SK-N-SH (cell line): ENCODE measurements around the gene ZNF750. TPM values are rescaled to one million over a fixed set of nuclear protein-coding genes. Genes with fewer than 3 reads are reported as not detected.

ENCODE experiments used
- CTCF ChIA-PET: fragments of 300-600, 350-600 bp; formaldehyde crosslinking; extraction: SDS; loops from one replicate; lab custom pipeline; 2021; lab: Yijun Ruan, JAX
- POLR2A ChIA-PET: fragments of 350-600 bp; sonication (Branson Sonifier 250); formaldehyde crosslinking; extraction: SDS; loops from one replicate; lab custom pipeline; 2020; ENCODE audit warnings: antibody characterized with exemption, inconsistent platforms; lab: Yijun Ruan, JAX
- DNase-seq: peaks from one replicate; pipeline ENCODE4 v3.0.0; 2012
- H2AFZ ChIP-seq: fragments of 200-600 bp; sonication (generic); 2 replicates; pipeline ENCODE4 v1.8.1; 2016; ENCODE audit warnings: antibody characterized with exemption, mild to moderate bottlenecking, low read depth
- H3F3A ChIP-seq: fragments of 200-600 bp; sonication (generic); replicated peaks from 2 replicates; pipeline ENCODE3; 2016; ENCODE audit warnings: antibody characterized with exemption, mild to moderate bottlenecking; ENCODE audit not compliant: insufficient read depth
- H3K27ac ChIP-seq, 2 experiments: fragments of 200-500 bp in 1 of 2; fragments of 200-600 bp in 1 of 2; sonication (Bioruptor generic) in 1 of 2; sonication (generic), shearing (Covaris generic) in 1 of 2; 2 replicates each; pipeline versions ENCODE4 v1.5.1 to v1.6.1; 2014 to 2016; ENCODE audit warnings: low read depth in 2 of 2, inconsistent platforms in 1 of 2, low read length in 1 of 2, mild to moderate bottlenecking in 1 of 2, mixed read lengths in 1 of 2
- H3K27me3 ChIP-seq: fragments of 200-600 bp; sonication (generic), shearing (Covaris generic); 2 replicates; pipeline ENCODE4 v1.6.1; 2016; ENCODE audit warnings: mixed run types; ENCODE audit not compliant: insufficient read depth
- H3K36me3 ChIP-seq, 2 experiments: fragments of 200-500 bp in 1 of 2; fragments of 200-600 bp in 1 of 2; sonication (Bioruptor generic) in 1 of 2; sonication (generic) in 1 of 2; replicated peaks in 1 of 2; 2 replicates each; pipeline versions ENCODE3 to v1.5.1; 2014 to 2016; ENCODE audit warnings: low read length in 1 of 2, mild to moderate bottlenecking in 1 of 2; ENCODE audit not compliant: insufficient read depth in 2 of 2, control insufficient read depth in 1 of 2
- H3K4me1 ChIP-seq, 2 experiments: fragments of 200-500 bp in 1 of 2; fragments of 200-600 bp in 1 of 2; sonication (Bioruptor generic) in 1 of 2; sonication (generic), shearing (Covaris generic) in 1 of 2; 2 replicates each; pipeline versions ENCODE4 v1.5.1 to v1.6.1; 2014 to 2016; ENCODE audit warnings: low read depth in 1 of 2, low read length in 1 of 2, mixed run types in 1 of 2; ENCODE audit not compliant: insufficient read depth in 2 of 2, control insufficient read depth in 1 of 2
- H3K4me2 ChIP-seq: fragments of 200-600 bp; sonication (generic), shearing (Covaris generic); 2 replicates; pipeline ENCODE4 v1.6.1; 2017; ENCODE audit warnings: mixed run types
- H3K4me3 ChIP-seq, 2 experiments: fragments of 200-500 bp in 1 of 2; fragments of 200-600 bp in 1 of 2; sonication (Bioruptor generic) in 1 of 2; sonication (generic), shearing (Covaris generic) in 1 of 2; 2 replicates each; pipeline versions ENCODE4 v1.5.1 to v1.8.1; 2014 to 2016; ENCODE audit warnings: low read depth in 2 of 2, inconsistent platforms in 1 of 2, low read length in 1 of 2, mild to moderate bottlenecking in 1 of 2, mixed read lengths in 1 of 2, moderate library complexity in 1 of 2
- H3K79me2 ChIP-seq: fragments of 200-600 bp; sonication (generic); 2 replicates; pipeline ENCODE4 v1.8.1; 2017; ENCODE audit warnings: mild to moderate bottlenecking; ENCODE audit not compliant: insufficient read depth
- H3K9ac ChIP-seq: fragments of 200-600 bp; sonication (generic); 2 replicates; pipeline ENCODE4 v1.6.1; 2017; ENCODE audit warnings: mixed run types
- H3K9me2 ChIP-seq: fragments of 200-600 bp; sonication (generic); 2 replicates; pipeline ENCODE4 v1.6.1; 2017; ENCODE audit warnings: mixed run types
- H3K9me3 ChIP-seq: fragments of 200-600 bp; sonication (generic); 2 replicates; pipeline ENCODE4 v1.6.1; 2017; ENCODE audit warnings: mixed run types, mild to moderate bottlenecking, moderate library complexity
- H4K20me1 ChIP-seq: fragments of 200-600 bp; sonication (generic); 2 replicates; pipeline ENCODE4 v1.6.1; 2017; ENCODE audit warnings: mild to moderate bottlenecking, mixed run types; ENCODE audit not compliant: insufficient read depth
- EP300 ChIP-seq, 2 experiments: IDR thresholded peaks; 2 replicates each; pipeline versions ENCODE4 v1.4.0 to v1.6.1; 2012; ENCODE audit warnings: borderline replicate concordance in 1 of 2, low read depth in 1 of 2, low read length in 1 of 2
- EZH2phosphoT487 ChIP-seq: fragments of 200-600 bp; sonication (generic); IDR thresholded peaks from 2 replicates; pipeline ENCODE4 v1.6.1; 2017; ENCODE audit warnings: low read depth, mixed run types, mild to moderate bottlenecking, antibody characterized with exemption, moderate library complexity, borderline replicate concordance
- FOSL2 ChIP-seq: IDR thresholded peaks from 2 replicates; pipeline ENCODE4 v1.4.0; 2012; ENCODE audit warnings: low read depth, mild to moderate bottlenecking, moderate library complexity, borderline replicate concordance
- GABPA ChIP-seq: IDR thresholded peaks from 2 replicates; pipeline ENCODE4 v1.4.0; 2012; ENCODE audit warnings: low read depth, mild to moderate bottlenecking
- GATA2 ChIP-seq: sonication (generic); formaldehyde crosslinking; IDR thresholded peaks from 2 replicates; pipeline ENCODE4 v1.5.0; 2020; ENCODE audit warnings: mild to moderate bottlenecking, missing genetic modification reagents
- JUND ChIP-seq: IDR thresholded peaks from 2 replicates; pipeline ENCODE4 v1.4.0; 2012
- MEF2A ChIP-seq: IDR thresholded peaks from 2 replicates; pipeline ENCODE4 v1.4.0; 2012; ENCODE audit warnings: low read depth, borderline replicate concordance
- NFIC ChIP-seq: IDR thresholded peaks from 2 replicates; pipeline ENCODE4 v1.4.0; 2012; ENCODE audit warnings: borderline replicate concordance
- POLR2AphosphoS5 ChIP-seq: IDR thresholded peaks from 2 replicates; pipeline ENCODE4 v1.6.1; 2012; ENCODE audit warnings: low read depth, low read length
- RCOR1 ChIP-seq: fragments of 150-350 bp; IDR thresholded peaks from 2 replicates; pipeline ENCODE4 v1.6.1; 2017; ENCODE audit warnings: antibody characterized with exemption, low read length
- RFX5 ChIP-seq: IDR thresholded peaks from 2 replicates; pipeline ENCODE4 v1.6.1; 2012; ENCODE audit warnings: mild to moderate bottlenecking, improper control_type of control experiment, low read length
- SMC3 ChIP-seq: IDR thresholded peaks from 2 replicates; pipeline ENCODE4 v1.6.1; 2012; ENCODE audit warnings: low read depth, low read length, improper control_type of control experiment
- TCF12 ChIP-seq: IDR thresholded peaks from 2 replicates; pipeline ENCODE4 v1.4.0; 2012
- WGBS: methylation state at CpG from one replicate; pipeline ENCODE4 v1.1.6; 2017; ENCODE audit warnings: low lambda C conversion rate; 5-methylcytosine and 5-hydroxymethylcytosine counted together
- polyA plus RNA-seq, 3 experiments: library from polyadenylated mRNA; depleted of rRNA; stranded (reverse); fragments of >200 nt; gene quantifications; 2 replicates each; pipeline ENCODE4 v1.2.3, GENCODE V29; 2012
- TF ChIP-seq, protein P1 (sequence below): fragments of 150-350 bp; IDR thresholded peaks from 2 replicates; pipeline ENCODE4 v1.6.1; 2016; ENCODE audit warnings: mild to moderate bottlenecking, low read depth, low read length
- TF ChIP-seq, protein P2 (sequence below): IDR thresholded peaks from 2 replicates; pipeline ENCODE4 v1.6.1; 2012; ENCODE audit warnings: mild to moderate bottlenecking, low read depth, low read length, moderate library complexity
- TF ChIP-seq, protein P3 (sequence below): IDR thresholded peaks from 2 replicates; pipeline ENCODE4; 2012
- TF ChIP-seq, protein P4 (sequence below): fragments of 200-600 bp; sonication (generic); IDR thresholded peaks from 2 replicates; pipeline ENCODE4 v1.6.1; 2017; ENCODE audit warnings: antibody characterized with exemption, mild to moderate bottlenecking, moderate library complexity
- TF ChIP-seq, protein P5 (sequence below): IDR thresholded peaks from 2 replicates; pipeline ENCODE4 v1.4.0; 2012; ENCODE audit warnings: low read depth
- TF ChIP-seq, protein P6 (sequence below): IDR thresholded peaks from 2 replicates; pipeline ENCODE4 v1.4.0; 2012; ENCODE audit warnings: low read depth, borderline replicate concordance

Gene ZNF750
- polyA plus RNA-seq, 1 of the 3 experiments (the other 2 are of a cell fraction), result not detected

DNA sequence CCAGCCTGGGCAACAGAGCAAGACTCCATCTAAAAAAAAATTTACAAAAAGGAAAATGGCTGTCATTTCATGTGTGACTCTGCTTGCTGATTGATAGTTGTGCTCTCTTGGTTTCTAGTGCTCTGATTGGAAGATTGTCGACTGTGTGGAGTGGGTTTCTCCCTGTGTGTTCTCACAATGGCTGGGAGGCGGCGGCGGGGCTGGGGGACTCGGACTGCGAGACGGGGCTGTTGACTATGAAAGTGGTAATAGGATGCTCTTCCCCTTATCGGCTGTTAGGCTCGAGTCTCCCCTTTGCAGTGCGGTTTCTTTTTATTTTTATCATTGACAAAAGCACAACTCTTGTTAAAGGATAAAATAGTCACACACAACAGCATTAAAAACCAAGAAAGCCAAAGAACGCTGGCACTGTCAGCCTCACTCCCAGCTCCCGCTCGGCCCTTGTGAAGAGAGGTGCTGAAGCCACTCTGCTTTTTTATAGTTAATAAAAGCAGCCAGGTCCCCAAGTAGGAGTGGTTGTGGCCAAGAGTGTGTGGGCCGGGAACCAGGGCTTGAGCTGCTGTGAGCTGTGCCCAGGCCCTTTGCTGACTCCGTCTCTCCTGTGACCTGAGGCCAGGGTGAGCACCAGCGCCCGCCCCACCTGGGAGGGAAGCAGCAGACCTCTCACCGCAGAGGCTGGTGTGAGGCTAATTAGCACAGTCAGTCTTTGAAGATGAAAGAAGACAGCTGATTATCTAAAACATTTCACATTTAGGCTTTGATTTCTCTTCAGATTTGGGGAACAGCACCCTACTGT lies 51.4 kb downstream of the ZNF750 start (continued):
- TF ChIP-seq, protein P1, sequence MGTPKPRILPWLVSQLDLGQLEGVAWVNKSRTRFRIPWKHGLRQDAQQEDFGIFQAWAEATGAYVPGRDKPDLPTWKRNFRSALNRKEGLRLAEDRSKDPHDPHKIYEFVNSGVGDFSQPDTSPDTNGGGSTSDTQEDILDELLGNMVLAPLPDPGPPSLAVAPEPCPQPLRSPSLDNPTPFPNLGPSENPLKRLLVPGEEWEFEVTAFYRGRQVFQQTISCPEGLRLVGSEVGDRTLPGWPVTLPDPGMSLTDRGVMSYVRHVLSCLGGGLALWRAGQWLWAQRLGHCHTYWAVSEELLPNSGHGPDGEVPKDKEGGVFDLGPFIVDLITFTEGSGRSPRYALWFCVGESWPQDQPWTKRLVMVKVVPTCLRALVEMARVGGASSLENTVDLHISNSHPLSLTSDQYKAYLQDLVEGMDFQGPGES, result no peak
- TF ChIP-seq EZH2phosphoT487 (no peak), NFIC (no peak), FOSL2 (no peak), TCF12 (no peak), JUND (no peak), RCOR1 (no peak)
- TF ChIP-seq, protein P2, sequence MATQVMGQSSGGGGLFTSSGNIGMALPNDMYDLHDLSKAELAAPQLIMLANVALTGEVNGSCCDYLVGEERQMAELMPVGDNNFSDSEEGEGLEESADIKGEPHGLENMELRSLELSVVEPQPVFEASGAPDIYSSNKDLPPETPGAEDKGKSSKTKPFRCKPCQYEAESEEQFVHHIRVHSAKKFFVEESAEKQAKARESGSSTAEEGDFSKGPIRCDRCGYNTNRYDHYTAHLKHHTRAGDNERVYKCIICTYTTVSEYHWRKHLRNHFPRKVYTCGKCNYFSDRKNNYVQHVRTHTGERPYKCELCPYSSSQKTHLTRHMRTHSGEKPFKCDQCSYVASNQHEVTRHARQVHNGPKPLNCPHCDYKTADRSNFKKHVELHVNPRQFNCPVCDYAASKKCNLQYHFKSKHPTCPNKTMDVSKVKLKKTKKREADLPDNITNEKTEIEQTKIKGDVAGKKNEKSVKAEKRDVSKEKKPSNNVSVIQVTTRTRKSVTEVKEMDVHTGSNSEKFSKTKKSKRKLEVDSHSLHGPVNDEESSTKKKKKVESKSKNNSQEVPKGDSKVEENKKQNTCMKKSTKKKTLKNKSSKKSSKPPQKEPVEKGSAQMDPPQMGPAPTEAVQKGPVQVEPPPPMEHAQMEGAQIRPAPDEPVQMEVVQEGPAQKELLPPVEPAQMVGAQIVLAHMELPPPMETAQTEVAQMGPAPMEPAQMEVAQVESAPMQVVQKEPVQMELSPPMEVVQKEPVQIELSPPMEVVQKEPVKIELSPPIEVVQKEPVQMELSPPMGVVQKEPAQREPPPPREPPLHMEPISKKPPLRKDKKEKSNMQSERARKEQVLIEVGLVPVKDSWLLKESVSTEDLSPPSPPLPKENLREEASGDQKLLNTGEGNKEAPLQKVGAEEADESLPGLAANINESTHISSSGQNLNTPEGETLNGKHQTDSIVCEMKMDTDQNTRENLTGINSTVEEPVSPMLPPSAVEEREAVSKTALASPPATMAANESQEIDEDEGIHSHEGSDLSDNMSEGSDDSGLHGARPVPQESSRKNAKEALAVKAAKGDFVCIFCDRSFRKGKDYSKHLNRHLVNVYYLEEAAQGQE, result no peak

DNA sequence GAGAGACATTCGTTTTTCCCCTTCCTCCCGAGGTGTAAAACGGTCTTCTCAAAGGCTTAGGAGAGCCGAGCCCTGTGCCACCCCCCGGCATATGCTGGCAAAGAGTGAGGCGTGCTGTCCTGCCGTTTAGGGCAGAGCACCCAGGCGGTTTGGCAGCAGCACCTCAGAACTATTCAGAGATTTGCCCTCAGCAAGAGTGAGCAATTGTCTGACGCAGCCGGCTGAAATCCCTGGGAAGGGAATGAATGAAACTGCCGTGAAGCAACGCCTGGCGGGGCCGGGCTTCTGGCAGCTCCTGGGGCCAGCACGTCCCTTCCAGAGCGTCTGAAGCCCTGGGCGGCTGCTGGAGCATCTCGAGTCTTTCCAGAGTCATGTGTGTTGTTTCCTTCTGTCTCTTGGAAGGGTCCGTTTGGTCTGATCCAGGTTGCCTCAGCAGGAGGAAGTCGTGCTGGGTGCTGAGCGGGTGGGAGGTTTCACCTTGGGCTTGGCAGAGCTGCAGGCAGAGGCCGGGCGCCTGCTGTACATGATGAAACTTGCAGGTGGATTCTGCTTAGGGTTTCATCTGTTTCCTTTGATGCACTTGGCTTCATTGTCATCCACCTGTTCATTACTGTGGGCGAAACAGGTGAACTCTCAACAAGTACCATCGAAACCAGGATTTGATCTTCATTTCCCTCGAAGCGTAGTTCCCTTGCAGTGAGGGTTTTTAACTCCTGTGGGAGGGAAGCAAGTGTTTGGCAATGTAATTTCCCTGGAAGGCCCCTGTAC lies 52.6 kb downstream of the ZNF750 start:
- no peak overlapping the region for H3K4me3 ChIP-seq
- no peak overlapping the region for H3K27ac ChIP-seq
- ChIA-PET POLR2A (no interaction called here), CTCF (interaction anchor here (0.6 to 2.9 kb wide), 3 partner anchors 12 to 130 kb away, joined by 3 to 13 read pairs (median 5); no protein-coding TSS in a partner anchor)
- WGBS, result 96% methylated on average over 27 of the region's 27 CpGs
- no peaks in the 10 kb centered on the region for H3F3A ChIP-seq
- no peaks in the 10 kb centered on the region for H3K9me2 ChIP-seq
- no peak overlapping the region for H3K9ac ChIP-seq
- H3K4me2 ChIP-seq, result no peak overlapping the region
- no peaks in the 10 kb centered on the region for H3K9me3 ChIP-seq
- no peak overlapping the region for H2AFZ ChIP-seq
- H3K4me1 ChIP-seq, result peaks cover 3 to 4% of the 10 kb centered on the region in 2 experiments; a peak in 1 of 4 replicates
- peaks cover 23% of the 10 kb centered on the region; the same call in 1 of the 2 replicates for H3K79me2 ChIP-seq
- DNase-seq, result no peak
- peaks cover 11% of the 10 kb centered on the region; the same call in 1 of the 2 replicates for H4K20me1 ChIP-seq
- no peaks in the 10 kb centered on the region for H3K27me3 ChIP-seq
- peaks cover 6 to 13% of the 10 kb centered on the region in 2 experiments for H3K36me3 ChIP-seq
- no peak for TF ChIP-seq EZH2phosphoT487
- no peak for TF ChIP-seq FOSL2
- TF ChIP-seq SMC3, result no peak
- no peak for TF ChIP-seq MEF2A
- no peak for TF ChIP-seq POLR2AphosphoS5
- TF ChIP-seq, protein P3, sequence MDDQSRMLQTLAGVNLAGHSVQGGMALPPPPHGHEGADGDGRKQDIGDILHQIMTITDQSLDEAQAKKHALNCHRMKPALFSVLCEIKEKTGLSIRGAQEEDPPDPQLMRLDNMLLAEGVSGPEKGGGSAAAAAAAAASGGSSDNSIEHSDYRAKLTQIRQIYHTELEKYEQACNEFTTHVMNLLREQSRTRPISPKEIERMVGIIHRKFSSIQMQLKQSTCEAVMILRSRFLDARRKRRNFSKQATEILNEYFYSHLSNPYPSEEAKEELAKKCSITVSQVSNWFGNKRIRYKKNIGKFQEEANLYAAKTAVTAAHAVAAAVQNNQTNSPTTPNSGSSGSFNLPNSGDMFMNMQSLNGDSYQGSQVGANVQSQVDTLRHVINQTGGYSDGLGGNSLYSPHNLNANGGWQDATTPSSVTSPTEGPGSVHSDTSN, result no peak
- no peak for TF ChIP-seq RFX5
- no peak for TF ChIP-seq TCF12
- TF ChIP-seq, protein P4, sequence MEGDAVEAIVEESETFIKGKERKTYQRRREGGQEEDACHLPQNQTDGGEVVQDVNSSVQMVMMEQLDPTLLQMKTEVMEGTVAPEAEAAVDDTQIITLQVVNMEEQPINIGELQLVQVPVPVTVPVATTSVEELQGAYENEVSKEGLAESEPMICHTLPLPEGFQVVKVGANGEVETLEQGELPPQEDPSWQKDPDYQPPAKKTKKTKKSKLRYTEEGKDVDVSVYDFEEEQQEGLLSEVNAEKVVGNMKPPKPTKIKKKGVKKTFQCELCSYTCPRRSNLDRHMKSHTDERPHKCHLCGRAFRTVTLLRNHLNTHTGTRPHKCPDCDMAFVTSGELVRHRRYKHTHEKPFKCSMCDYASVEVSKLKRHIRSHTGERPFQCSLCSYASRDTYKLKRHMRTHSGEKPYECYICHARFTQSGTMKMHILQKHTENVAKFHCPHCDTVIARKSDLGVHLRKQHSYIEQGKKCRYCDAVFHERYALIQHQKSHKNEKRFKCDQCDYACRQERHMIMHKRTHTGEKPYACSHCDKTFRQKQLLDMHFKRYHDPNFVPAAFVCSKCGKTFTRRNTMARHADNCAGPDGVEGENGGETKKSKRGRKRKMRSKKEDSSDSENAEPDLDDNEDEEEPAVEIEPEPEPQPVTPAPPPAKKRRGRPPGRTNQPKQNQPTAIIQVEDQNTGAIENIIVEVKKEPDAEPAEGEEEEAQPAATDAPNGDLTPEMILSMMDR, result no peak
- TF ChIP-seq GABPA, result no peak
- TF ChIP-seq, protein P5, sequence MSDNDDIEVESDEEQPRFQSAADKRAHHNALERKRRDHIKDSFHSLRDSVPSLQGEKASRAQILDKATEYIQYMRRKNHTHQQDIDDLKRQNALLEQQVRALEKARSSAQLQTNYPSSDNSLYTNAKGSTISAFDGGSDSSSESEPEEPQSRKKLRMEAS, result no peak
- TF ChIP-seq, protein P6, sequence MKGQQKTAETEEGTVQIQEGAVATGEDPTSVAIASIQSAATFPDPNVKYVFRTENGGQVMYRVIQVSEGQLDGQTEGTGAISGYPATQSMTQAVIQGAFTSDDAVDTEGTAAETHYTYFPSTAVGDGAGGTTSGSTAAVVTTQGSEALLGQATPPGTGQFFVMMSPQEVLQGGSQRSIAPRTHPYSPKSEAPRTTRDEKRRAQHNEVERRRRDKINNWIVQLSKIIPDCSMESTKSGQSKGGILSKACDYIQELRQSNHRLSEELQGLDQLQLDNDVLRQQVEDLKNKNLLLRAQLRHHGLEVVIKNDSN, result no peak
- no peak for TF ChIP-seq GATA2
- no peak for TF ChIP-seq EP300 (IDR thresholded peaks at IDR 0.05; ENCODE audit: borderline replicate concordance in 1 of 2, low read depth in 1 of 2, low read length in 1 of 2)
